HepG2 (cell line): ENCODE results near the gene PRR12. TPM values are rescaled to one million over a fixed set of nuclear protein-coding genes. Genes with fewer than 3 reads are reported as not detected.
A peak's percentile ranks its signal among the peaks of the same experiment; 100 is the strongest.

Source experiments
- AGO2 ChIP-seq: fragments of 200-400 bp; formaldehyde crosslinking; optimal IDR thresholded peaks from 2 replicates; pipeline ENCODE3; 2017; ENCODE audit warnings: mild to moderate bottlenecking, low read depth, low read length, moderate library complexity
- FOXC1 ChIP-seq: sonication (generic); formaldehyde crosslinking; IDR thresholded peaks from 2 replicates; pipeline ENCODE4 v1.8.0; 2022; ENCODE audit warnings: mild to moderate bottlenecking, missing genetic modification reagents, borderline replicate concordance
- FOXP4 ChIP-seq: sonication (generic); formaldehyde crosslinking; IDR thresholded peaks from 2 replicates; pipeline ENCODE4 v1.4.0; 2020; ENCODE audit warnings: missing genetic modification reagents
- GRHL1 ChIP-seq: sonication (generic); formaldehyde crosslinking; conservative IDR thresholded peaks from 2 replicates; pipeline ENCODE4 v1.8.0; 2022; ENCODE audit warnings: missing genetic modification reagents
- HES4 ChIP-seq: sonication (generic); formaldehyde crosslinking; IDR thresholded peaks from 2 replicates; pipeline ENCODE4 v1.9.0; 2021; ENCODE audit warnings: mild to moderate bottlenecking, missing genetic modification reagents, borderline replicate concordance
- HHEX ChIP-seq: IDR thresholded peaks from 2 replicates; pipeline ENCODE4 v1.6.1; 2016; ENCODE audit warnings: control low read depth
- HNRNPK ChIP-seq: fragments of 200-400 bp; formaldehyde crosslinking; IDR thresholded peaks from 2 replicates; pipeline ENCODE4 v1.6.1; 2018; ENCODE audit warnings: low read length, low read depth, moderate library complexity, mild to moderate bottlenecking; ENCODE audit not compliant: poor library complexity, severe bottlenecking
- PCBP2 ChIP-seq: fragments of 200-400 bp; formaldehyde crosslinking; optimal IDR thresholded peaks from 2 replicates; pipeline ENCODE3; 2018; ENCODE audit warnings: low read length, low read depth; ENCODE audit not compliant: poor library complexity, severe bottlenecking
- PHF8 ChIP-seq: sonication (generic); formaldehyde crosslinking; IDR thresholded peaks from 2 replicates; pipeline ENCODE4 v1.5.0; 2020; ENCODE audit warnings: missing genetic modification reagents
- RARA ChIP-seq: IDR thresholded peaks from 2 replicates; pipeline ENCODE4 v1.6.1; 2016; ENCODE audit warnings: missing genetic modification reagents, missing compliant biosample characterization
- ZBTB10 ChIP-seq: sonication (generic); formaldehyde crosslinking; IDR thresholded peaks from 2 replicates; pipeline ENCODE4 v1.4.0; 2020; ENCODE audit warnings: missing genetic modification reagents, borderline replicate concordance
- ZNF329 ChIP-seq: sonication (generic); formaldehyde crosslinking; IDR thresholded peaks from 2 replicates; pipeline ENCODE4 v1.9.0; 2021; ENCODE audit warnings: low read depth, mild to moderate bottlenecking, missing genetic modification reagents
- ZNF34 ChIP-seq: sonication (generic); formaldehyde crosslinking; IDR thresholded peaks from 2 replicates; pipeline ENCODE4 v1.4.0; 2020; ENCODE audit warnings: mild to moderate bottlenecking, missing genetic modification reagents, borderline replicate concordance
- ZNF710 ChIP-seq: sonication (generic); formaldehyde crosslinking; IDR thresholded peaks from 2 replicates; pipeline ENCODE4 v1.5.0; 2020; ENCODE audit warnings: mild to moderate bottlenecking, missing genetic modification reagents, borderline replicate concordance
- ZNF883 ChIP-seq: sonication (generic); formaldehyde crosslinking; IDR thresholded peaks from 2 replicates; pipeline ENCODE4 v1.5.1; 2020; ENCODE audit warnings: mild to moderate bottlenecking, missing genetic modification reagents; ENCODE audit errors: not compliant biosample characterization
- ZSCAN31 ChIP-seq: sonication (generic); formaldehyde crosslinking; IDR thresholded peaks from 2 replicates; pipeline ENCODE4 v1.5.0; 2020; ENCODE audit warnings: low read depth, mild to moderate bottlenecking, missing genetic modification reagents
- polyA plus RNA-seq, 8 experiments: library from polyadenylated mRNA; depleted of rRNA in 3 of 8; stranded (reverse) in 7 of 8; unstranded in 1 of 8; fragments of >200 nt; fragmentation: Illumina TruSeq in 4 of 8; extraction: Trizol in 4 of 8; gene quantifications; 2 replicates each; pipeline versions ENCODE4 v1.2.1 to v1.2.3, GENCODE V29; 2011 to 2016; ENCODE audit warnings: low read depth in 4 of 8, missing spikeins in 1 of 8, mixed read lengths in 1 of 8; ENCODE audit not compliant: insufficient read depth in 1 of 8
- total RNA-seq, 5 experiments: library from RNA; depleted of rRNA; stranded (reverse); fragments of >200 nt; fragmentation: Illumina TruSeq; extraction: Trizol; gene quantifications; 2 replicates each; pipeline ENCODE4 v1.2.3, GENCODE V29; 2016; ENCODE audit warnings: low read depth in 1 of 5

Gene PRR12
- total and polyA plus RNA-seq, 2 of the 13 experiments (the other 11 are each of a cell fraction or from before 2014, with no cell fraction given): 0.62 to 1.5 TPM

GRCh38 chr19:49590071-49590970 is 661 bp upstream of the PRR12 start (continued):
- TF ChIP-seq GRHL1 (CRISPR knock-in tag) (no peak), FOXC1 (CRISPR knock-in tag) (peak; percentile 61), RARA (CRISPR knock-in tag) (0 out of 2 replicates have a peak, but pooled peaks have one; percentile 22), ZNF34 (CRISPR knock-in tag) (no peak), ZNF329 (CRISPR knock-in tag) (no peak), PHF8 (CRISPR knock-in tag) (peak; percentile 69), ZBTB10 (CRISPR knock-in tag) (0 out of 2 replicates have a peak, but pooled peaks have one; percentile 26), ZNF883 (CRISPR knock-in tag) (peak; percentile 61), HNRNPK (peak; percentile 21), AGO2 (peak; percentile 96), FOXP4 (CRISPR knock-in tag) (0 out of 2 replicates have a peak, but pooled peaks have one; percentile 36), ZSCAN31 (CRISPR knock-in tag) (0 out of 2 replicates have a peak, but pooled peaks have one; percentile 14), HHEX (CRISPR knock-in tag) (no peak), HES4 (CRISPR knock-in tag) (peak; percentile 84; the same call in 1 of the 2 replicates), ZNF710 (CRISPR knock-in tag) (0 out of 2 replicates have a peak, but pooled peaks have one; percentile 43), PCBP2 (no peak)
